ENCODE results near the gene ZBTB20.

Gene ZBTB20

DNA sequence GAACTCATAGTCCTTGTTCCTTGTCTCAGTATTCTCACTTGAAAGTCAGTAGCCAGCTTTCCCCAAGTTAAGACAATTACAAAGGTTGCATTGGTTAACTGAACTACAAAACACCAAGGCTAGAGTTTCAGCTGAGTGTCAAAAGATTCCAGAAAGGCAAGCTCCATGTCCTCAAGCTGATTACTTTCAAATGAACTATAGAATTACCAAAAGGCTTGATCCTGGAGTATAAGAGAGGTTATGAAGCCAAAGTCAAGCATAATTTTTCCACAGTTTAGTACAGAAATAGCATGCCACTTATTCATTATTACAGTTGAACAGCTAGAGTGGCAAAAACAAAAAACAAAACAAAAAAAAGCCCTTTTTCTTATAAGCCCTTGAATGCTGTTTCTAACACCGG, 51.9 kb downstream of the ZBTB20 start:
- Histone ChIP-seq H3K4me3 (replicated peaks; ENCODE audit: insufficient read depth, low read length) (no peak overlapping the region), H3K27me3 (ENCODE audit: insufficient read depth, poor library complexity, severe bottlenecking) (no peaks in the 10 kb centered on the region), H3K27ac (replicated peaks) (no peak overlapping the region)
- TF ChIP-seq, protein P1, sequence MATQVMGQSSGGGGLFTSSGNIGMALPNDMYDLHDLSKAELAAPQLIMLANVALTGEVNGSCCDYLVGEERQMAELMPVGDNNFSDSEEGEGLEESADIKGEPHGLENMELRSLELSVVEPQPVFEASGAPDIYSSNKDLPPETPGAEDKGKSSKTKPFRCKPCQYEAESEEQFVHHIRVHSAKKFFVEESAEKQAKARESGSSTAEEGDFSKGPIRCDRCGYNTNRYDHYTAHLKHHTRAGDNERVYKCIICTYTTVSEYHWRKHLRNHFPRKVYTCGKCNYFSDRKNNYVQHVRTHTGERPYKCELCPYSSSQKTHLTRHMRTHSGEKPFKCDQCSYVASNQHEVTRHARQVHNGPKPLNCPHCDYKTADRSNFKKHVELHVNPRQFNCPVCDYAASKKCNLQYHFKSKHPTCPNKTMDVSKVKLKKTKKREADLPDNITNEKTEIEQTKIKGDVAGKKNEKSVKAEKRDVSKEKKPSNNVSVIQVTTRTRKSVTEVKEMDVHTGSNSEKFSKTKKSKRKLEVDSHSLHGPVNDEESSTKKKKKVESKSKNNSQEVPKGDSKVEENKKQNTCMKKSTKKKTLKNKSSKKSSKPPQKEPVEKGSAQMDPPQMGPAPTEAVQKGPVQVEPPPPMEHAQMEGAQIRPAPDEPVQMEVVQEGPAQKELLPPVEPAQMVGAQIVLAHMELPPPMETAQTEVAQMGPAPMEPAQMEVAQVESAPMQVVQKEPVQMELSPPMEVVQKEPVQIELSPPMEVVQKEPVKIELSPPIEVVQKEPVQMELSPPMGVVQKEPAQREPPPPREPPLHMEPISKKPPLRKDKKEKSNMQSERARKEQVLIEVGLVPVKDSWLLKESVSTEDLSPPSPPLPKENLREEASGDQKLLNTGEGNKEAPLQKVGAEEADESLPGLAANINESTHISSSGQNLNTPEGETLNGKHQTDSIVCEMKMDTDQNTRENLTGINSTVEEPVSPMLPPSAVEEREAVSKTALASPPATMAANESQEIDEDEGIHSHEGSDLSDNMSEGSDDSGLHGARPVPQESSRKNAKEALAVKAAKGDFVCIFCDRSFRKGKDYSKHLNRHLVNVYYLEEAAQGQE (IDR thresholded peaks at IDR 0.05; ENCODE audit: insufficient replicate concordance, low read depth), result no peak
- no peak for TF ChIP-seq SPI1 (IDR thresholded peaks at IDR 0.05; ENCODE audit: borderline replicate concordance, low read depth)
- DNase-seq (ENCODE audit: low read depth in 1 of 2, low spot score in 1 of 2), result no peak

DNA sequence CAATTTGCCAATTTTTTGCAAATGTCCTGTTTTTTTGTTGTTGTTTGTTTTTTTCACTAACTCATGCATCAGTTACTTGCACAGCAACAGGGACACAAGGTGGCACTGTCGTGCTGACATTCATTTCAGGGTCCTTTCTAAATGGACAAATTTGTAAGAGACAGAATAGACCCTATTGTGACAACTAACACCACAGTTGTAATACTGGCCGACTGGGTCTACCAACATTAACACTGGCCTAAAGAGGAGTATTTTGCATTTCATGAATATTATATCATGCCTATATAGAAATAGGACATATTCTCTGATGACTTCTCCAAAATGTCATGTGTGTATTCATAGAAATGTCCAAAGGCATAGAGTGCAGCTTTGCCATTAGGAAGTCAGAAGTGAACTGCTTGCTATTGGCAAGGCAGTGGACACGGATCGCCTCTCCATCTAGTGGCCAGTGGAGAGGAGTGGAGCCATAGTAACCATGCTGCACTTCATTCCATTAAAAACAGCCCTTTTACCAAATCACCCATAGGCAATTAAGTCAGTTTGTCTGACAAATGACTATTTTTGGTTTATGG, 54.8 kb downstream of the ZBTB20 start:
- H3K4me3 ChIP-seq (replicated peaks; ENCODE audit: insufficient read depth, low read length), result no peak overlapping the region
- no peak for TF ChIP-seq GABPA (IDR thresholded peaks at IDR 0.05; ENCODE audit: low read depth)
- TF ChIP-seq, protein P2, sequence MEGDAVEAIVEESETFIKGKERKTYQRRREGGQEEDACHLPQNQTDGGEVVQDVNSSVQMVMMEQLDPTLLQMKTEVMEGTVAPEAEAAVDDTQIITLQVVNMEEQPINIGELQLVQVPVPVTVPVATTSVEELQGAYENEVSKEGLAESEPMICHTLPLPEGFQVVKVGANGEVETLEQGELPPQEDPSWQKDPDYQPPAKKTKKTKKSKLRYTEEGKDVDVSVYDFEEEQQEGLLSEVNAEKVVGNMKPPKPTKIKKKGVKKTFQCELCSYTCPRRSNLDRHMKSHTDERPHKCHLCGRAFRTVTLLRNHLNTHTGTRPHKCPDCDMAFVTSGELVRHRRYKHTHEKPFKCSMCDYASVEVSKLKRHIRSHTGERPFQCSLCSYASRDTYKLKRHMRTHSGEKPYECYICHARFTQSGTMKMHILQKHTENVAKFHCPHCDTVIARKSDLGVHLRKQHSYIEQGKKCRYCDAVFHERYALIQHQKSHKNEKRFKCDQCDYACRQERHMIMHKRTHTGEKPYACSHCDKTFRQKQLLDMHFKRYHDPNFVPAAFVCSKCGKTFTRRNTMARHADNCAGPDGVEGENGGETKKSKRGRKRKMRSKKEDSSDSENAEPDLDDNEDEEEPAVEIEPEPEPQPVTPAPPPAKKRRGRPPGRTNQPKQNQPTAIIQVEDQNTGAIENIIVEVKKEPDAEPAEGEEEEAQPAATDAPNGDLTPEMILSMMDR (IDR thresholded peaks at IDR 0.05; ENCODE audit: insufficient read depth, low read length), result peak; percentile 55
- no peak overlapping the region for H3K27ac ChIP-seq (replicated peaks)
- peak in 1 of 2 experiments; percentile 37 for DNase-seq (ENCODE audit: low read depth in 1 of 2, low spot score in 1 of 2)
- no peaks in the 10 kb centered on the region for H3K27me3 ChIP-seq (ENCODE audit: insufficient read depth, poor library complexity, severe bottlenecking)

DNA sequence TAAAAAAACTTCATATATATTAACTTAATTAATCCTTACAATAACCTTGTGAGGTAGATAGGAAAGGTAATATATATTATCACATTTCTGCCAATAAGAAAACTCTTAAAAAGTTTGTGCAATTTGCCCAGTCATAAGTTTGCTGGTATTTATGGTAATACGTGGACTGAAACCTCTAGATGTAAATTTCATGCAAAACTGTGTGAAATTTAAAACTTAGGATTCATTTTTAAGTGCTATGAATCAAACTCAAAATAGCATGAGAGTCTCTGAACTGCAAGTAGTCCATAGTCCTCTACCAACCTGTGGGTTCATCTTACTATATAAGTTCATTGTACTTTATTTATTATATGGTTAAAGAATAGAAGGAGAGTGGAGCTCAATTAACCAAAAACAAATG, 56.4 kb downstream of the ZBTB20 start:
- no peak for TF ChIP-seq SPI1 (IDR thresholded peaks at IDR 0.05; ENCODE audit: borderline replicate concordance, low read depth)
- TF ChIP-seq, protein P2 (IDR thresholded peaks at IDR 0.05; ENCODE audit: insufficient read depth, low read length), result no peak
- TF ChIP-seq, protein P1 (IDR thresholded peaks at IDR 0.05; ENCODE audit: insufficient replicate concordance, low read depth), result no peak
- TF ChIP-seq GABPA (IDR thresholded peaks at IDR 0.05; ENCODE audit: low read depth), result no peak
- TF ChIP-seq POLR2AphosphoS5 (IDR thresholded peaks at IDR 0.05; ENCODE audit: low read depth), result no peak

DNA sequence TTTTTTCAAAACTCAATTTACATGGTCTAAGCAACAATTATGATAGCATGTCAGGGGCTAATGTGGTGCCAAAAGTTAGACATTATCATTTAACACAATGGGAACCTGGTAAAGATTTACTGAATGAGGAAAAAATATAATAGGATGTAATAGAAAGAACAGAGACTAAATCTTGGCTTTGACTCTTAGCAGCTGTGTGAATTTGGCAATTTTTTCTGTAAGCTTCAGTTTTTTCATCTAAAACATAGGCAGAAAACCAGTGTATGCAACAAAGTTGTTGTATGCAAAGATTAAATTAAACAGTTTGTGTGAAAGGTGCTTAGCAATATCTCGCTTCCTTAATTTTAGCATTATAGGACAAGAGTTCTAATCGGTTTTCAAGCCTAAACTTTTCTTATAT, 57.6 kb downstream of the ZBTB20 start:
- no peaks in the 10 kb centered on the region for H3K27me3 ChIP-seq (ENCODE audit: insufficient read depth, poor library complexity, severe bottlenecking)
- no peak for TF ChIP-seq GABPA (IDR thresholded peaks at IDR 0.05; ENCODE audit: low read depth)
- TF ChIP-seq, protein P2 (IDR thresholded peaks at IDR 0.05; ENCODE audit: insufficient read depth, low read length), result no peak
- no peak for TF ChIP-seq POLR2AphosphoS5 (IDR thresholded peaks at IDR 0.05; ENCODE audit: low read depth)
- TF ChIP-seq, protein P1 (IDR thresholded peaks at IDR 0.05; ENCODE audit: insufficient replicate concordance, low read depth), result no peak
- TF ChIP-seq SPI1 (IDR thresholded peaks at IDR 0.05; ENCODE audit: borderline replicate concordance, low read depth), result no peak
- H3K4me3 ChIP-seq (replicated peaks; ENCODE audit: insufficient read depth, low read length), result no peak overlapping the region
- no peak for DNase-seq (ENCODE audit: low read depth in 1 of 2, low spot score in 1 of 2)
- no peak overlapping the region for H3K27ac ChIP-seq (replicated peaks)

More for the DNA sequence above, 56.4 kb downstream of the ZBTB20 start:
- no peak for DNase-seq (ENCODE audit: low read depth in 1 of 2, low spot score in 1 of 2)
- no peak overlapping the region for H3K4me3 ChIP-seq (replicated peaks; ENCODE audit: insufficient read depth, low read length)
- no peak overlapping the region for H3K27ac ChIP-seq (replicated peaks)
- H3K27me3 ChIP-seq (ENCODE audit: insufficient read depth, poor library complexity, severe bottlenecking), result no peaks in the 10 kb centered on the region
